Upper lobe of left lung (tissue), 4 donors: ENCODE measurements around the gene ULK4.

Experiments
- EP300 ChIP-seq, 4 donors: sonication (generic); formaldehyde crosslinking; IDR thresholded peaks; one replicate each; pipeline ENCODE4 v1.5.1; 2017; ENCODE audit warnings: antibody characterized with exemption in 4 of 4, control low read depth in 2 of 4
- POLR2A ChIP-seq, 4 donors: fragments of 450-650 bp; IDR thresholded peaks; one replicate each; pipeline ENCODE4 v1.5.1; 2016 to 2017; ENCODE audit warnings: antibody characterized with exemption in 4 of 4, mild to moderate bottlenecking in 2 of 4
- POLR2AphosphoS5 ChIP-seq, 2 donors: sonication (generic); formaldehyde crosslinking; IDR thresholded peaks; one replicate each; pipeline ENCODE4 v1.5.1; 2017; ENCODE audit warnings: antibody characterized with exemption in 2 of 2
- TF ChIP-seq, protein P1 (sequence below), 6 experiments: fragments of 450-650 bp in 4 of 6; fragments of 200-600 bp in 2 of 6; sonication (generic) in 2 of 6; IDR thresholded peaks; one replicate each; pipeline ENCODE4 v1.5.1; 2016 to 2019; ENCODE audit warnings: antibody characterized with exemption in 6 of 6

- TF ChIP-seq, protein P1, sequence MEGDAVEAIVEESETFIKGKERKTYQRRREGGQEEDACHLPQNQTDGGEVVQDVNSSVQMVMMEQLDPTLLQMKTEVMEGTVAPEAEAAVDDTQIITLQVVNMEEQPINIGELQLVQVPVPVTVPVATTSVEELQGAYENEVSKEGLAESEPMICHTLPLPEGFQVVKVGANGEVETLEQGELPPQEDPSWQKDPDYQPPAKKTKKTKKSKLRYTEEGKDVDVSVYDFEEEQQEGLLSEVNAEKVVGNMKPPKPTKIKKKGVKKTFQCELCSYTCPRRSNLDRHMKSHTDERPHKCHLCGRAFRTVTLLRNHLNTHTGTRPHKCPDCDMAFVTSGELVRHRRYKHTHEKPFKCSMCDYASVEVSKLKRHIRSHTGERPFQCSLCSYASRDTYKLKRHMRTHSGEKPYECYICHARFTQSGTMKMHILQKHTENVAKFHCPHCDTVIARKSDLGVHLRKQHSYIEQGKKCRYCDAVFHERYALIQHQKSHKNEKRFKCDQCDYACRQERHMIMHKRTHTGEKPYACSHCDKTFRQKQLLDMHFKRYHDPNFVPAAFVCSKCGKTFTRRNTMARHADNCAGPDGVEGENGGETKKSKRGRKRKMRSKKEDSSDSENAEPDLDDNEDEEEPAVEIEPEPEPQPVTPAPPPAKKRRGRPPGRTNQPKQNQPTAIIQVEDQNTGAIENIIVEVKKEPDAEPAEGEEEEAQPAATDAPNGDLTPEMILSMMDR (IDR thresholded peaks at IDR 0.05), result no peak
- TF ChIP-seq POLR2AphosphoS5 (IDR thresholded peaks at IDR 0.05), result no peak
- no peak for TF ChIP-seq POLR2A (IDR thresholded peaks at IDR 0.05)
- no peak for TF ChIP-seq EP300 (IDR thresholded peaks at IDR 0.05)
Measured at GRCh38 chr3:41649129-41649739, 312.7 kb downstream of the ULK4 start.
